Measurements from ENCODE around the gene REPS1.

REPS1 gene

GRCh38 chr6:138987643-138988468 is at the start of gene REPS1:
Gene REPS1 (minus strand): TSS chr6:138988253. CDS start chr6:138987682, 571 bp downstream.
- TF ChIP-seq CTCF (conservative IDR thresholded peaks at IDR 0.05; ENCODE audit: control insufficient read depth, insufficient read depth, low read depth, low read length) = peak; percentile 54
- DNase-seq (ENCODE audit: low read depth) = peak; percentile 80
- peak within 1 kb of the TSS; percentile 71 for H3K4me3 ChIP-seq (ENCODE audit: control insufficient read depth, low read depth, low read length)

GRCh38 chr6:139037490-139037889 is 49.4 kb upstream of the REPS1 start:
- TF ChIP-seq CTCF (conservative IDR thresholded peaks at IDR 0.05; ENCODE audit: control insufficient read depth, insufficient read depth, low read depth, low read length) = no peak
- H3K4me3 ChIP-seq (ENCODE audit: control insufficient read depth, low read depth, low read length) = no peak overlapping the region
- DNase-seq (ENCODE audit: low read depth) = peak; percentile 98

GRCh38 chr6:139030228-139030963 is 42.3 kb upstream of the REPS1 start:
- no peak for DNase-seq (ENCODE audit: low read depth)
- peak overlapping the region; percentile 88 for H3K4me3 ChIP-seq (ENCODE audit: control insufficient read depth, low read depth, low read length)
- no peak for TF ChIP-seq CTCF (conservative IDR thresholded peaks at IDR 0.05; ENCODE audit: control insufficient read depth, insufficient read depth, low read depth, low read length)

GRCh38 chr6:139029470-139030227 is 41.6 kb upstream of the REPS1 start:
- peak overlapping the region; percentile 88 for H3K4me3 ChIP-seq (ENCODE audit: control insufficient read depth, low read depth, low read length)
- peak; percentile 57 for DNase-seq (ENCODE audit: low read depth)
- no peak for TF ChIP-seq CTCF (conservative IDR thresholded peaks at IDR 0.05; ENCODE audit: control insufficient read depth, insufficient read depth, low read depth, low read length)

- DNase-seq (ENCODE audit: low read depth) = peak; percentile 33
- peak within 1 kb of the TSS; percentile 88 for H3K4me3 ChIP-seq (ENCODE audit: control insufficient read depth, low read depth, low read length)
- no peak for TF ChIP-seq CTCF (conservative IDR thresholded peaks at IDR 0.05; ENCODE audit: control insufficient read depth, insufficient read depth, low read depth, low read length)
Observed at GRCh38 chr6:139028658-139029469, 40.8 kb upstream of the REPS1 start, which contains the start of gene ABRACL. Gene ABRACL (plus strand): TSS chr6:139028745. CDS start chr6:139034161, 5,416 bp downstream.
